ENCODE measurements around the gene NR1I3. TPM values are rescaled to one million over a fixed set of nuclear protein-coding genes. Genes with fewer than 3 reads are reported as not detected.

Gene NR1I3
- total RNA-seq, 1 experiment from 2014 or later: not detected

- no peak for TF ChIP-seq CTCF (conservative IDR thresholded peaks at IDR 0.05)
- Histone ChIP-seq H3K56ac (ENCODE audit: insufficient read length, low read depth, low read length) (no peak overlapping the region), H2AFZ (ENCODE audit: low read length) (no peak overlapping the region), H2BK12ac (ENCODE audit: insufficient read length, low read depth, low read length) (no peak overlapping the region), H4K91ac (ENCODE audit: insufficient read length, low read depth, low read length) (no peak overlapping the region), H4K20me1 (ENCODE audit: control insufficient read depth, insufficient read depth, insufficient read length) (no peaks in the 10 kb centered on the region), H3K79me1 (ENCODE audit: insufficient read depth, low read depth, low read length, poor library complexity, severe bottlenecking) (no peaks in the 10 kb centered on the region), H4K5ac (ENCODE audit: insufficient read length, low read depth, low read length) (no peak overlapping the region), H3K9ac (ENCODE audit: extremely low read depth, insufficient read length, low read length) (no peak overlapping the region), H2BK20ac (ENCODE audit: low read depth, low read length, poor library complexity, severe bottlenecking) (no peak overlapping the region), H3K4me1 (ENCODE audit: insufficient read depth, low read length) (no peaks in the 10 kb centered on the region), H3K23me2 (ENCODE audit: insufficient read length, low read depth, low read length, poor library complexity, severe bottlenecking) (no peaks in the 10 kb centered on the region), H3K14ac (ENCODE audit: insufficient read depth, low read length) (no peak overlapping the region), H3K27me3 (ENCODE audit: insufficient read depth, low read length) (no peaks in the 10 kb centered on the region), H2BK120ac (ENCODE audit: low read depth, low read length, poor library complexity, severe bottlenecking) (no peak overlapping the region), H3K23ac (ENCODE audit: insufficient read length, low read depth, low read length) (no peak overlapping the region), H2BK15ac (ENCODE audit: low read depth, low read length) (no peak overlapping the region), H3K79me2 (ENCODE audit: insufficient read depth, low read length) (no peaks in the 10 kb centered on the region), H3K18ac (ENCODE audit: insufficient read length, low read depth, low read length) (no peak overlapping the region), H3T11ph (ENCODE audit: low read length) (no peak overlapping the region), H2AK5ac (ENCODE audit: insufficient read length, low read length) (no peak overlapping the region), H2BK5ac (ENCODE audit: insufficient read length, low read length) (no peak overlapping the region), H3K4me2 (ENCODE audit: insufficient read depth, insufficient read length, low read length) (no peak overlapping the region), H4K8ac (replicated peaks; ENCODE audit: insufficient read length, low read depth, low read length) (no peak overlapping the region), H3K9me3 (ENCODE audit: control insufficient read depth, low read depth, low read length) (no peaks in the 10 kb centered on the region), H3K4ac (ENCODE audit: low read depth, low read length) (no peak overlapping the region), H3K27ac (ENCODE audit: insufficient read length, low read depth, low read length) (no peak overlapping the region)
- WGBS (ENCODE audit: extremely low coverage, insufficient read length, low lambda C conversion rate): no CpG with 5 or more reads among the region's 22 CpGs
- Mint-ChIP-seq H3K27me3 (ENCODE audit: low read depth) (no peaks in the 10 kb centered on the region), H3K36me3 (ENCODE audit: insufficient read depth in 1 of 3, low read depth in 3 of 3) (peaks cover 0 to 27% (median 14%) of the 10 kb centered on the region in 3 experiments; a peak in 4 of 7 replicates), H3K27ac (peak overlapping the region in 2 of 3 experiments; percentile 49 to 65; a peak in 2 of 7 replicates), H3K4me3 (no peak overlapping the region), H3K9me3 (no peaks in the 10 kb centered on the region), H3K4me1 (peaks cover 3 to 10% of the 10 kb centered on the region in 2 experiments)
- peak; percentile 48 for DNase-seq
Observed at GRCh38 chr1:161190962-161191521, 47.0 kb downstream of the NR1I3 start.

All from H9 (cell line).